Trophoblast cell (in vitro differentiated cells and primary cell): ENCODE results near the gene MGST3.

Experiments used
- DNase-seq, 2 donors: peaks; one replicate each; pipeline ENCODE4 v3.0.0-alpha.2; 2016
- H2AFZ ChIP-seq: 2 replicates; pipeline ENCODE4 v1.6.1; 2013; ENCODE audit warnings: low read length, moderate library complexity, mild to moderate bottlenecking; ENCODE audit not compliant: insufficient read depth, poor library complexity
- H2AK5ac ChIP-seq: 2 replicates; pipeline ENCODE4 v1.6.1; 2013; ENCODE audit warnings: mild to moderate bottlenecking, low read length
- H2BK120ac ChIP-seq: 2 replicates; pipeline ENCODE4 v1.6.1; 2013; ENCODE audit warnings: low read length, mild to moderate bottlenecking, moderate library complexity; ENCODE audit not compliant: insufficient read depth, poor library complexity
- H2BK12ac ChIP-seq: 2 replicates; pipeline ENCODE4 v1.6.1; 2013; ENCODE audit warnings: mild to moderate bottlenecking, low read length, moderate library complexity
- H2BK5ac ChIP-seq: 2 replicates; pipeline ENCODE4 v1.6.1; 2013; ENCODE audit warnings: low read length, low read depth, moderate library complexity, mild to moderate bottlenecking; ENCODE audit not compliant: poor library complexity
- H3K14ac ChIP-seq: 2 replicates; pipeline ENCODE4 v1.6.1; 2013; ENCODE audit warnings: mild to moderate bottlenecking, low read length
- H3K18ac ChIP-seq: 2 replicates; pipeline ENCODE4 v1.6.1; 2013; ENCODE audit warnings: mild to moderate bottlenecking, low read length
- H3K23ac ChIP-seq: 2 replicates; pipeline ENCODE4 v1.6.1; 2013; ENCODE audit warnings: low read length
- H3K27ac ChIP-seq: 2 replicates; pipeline ENCODE4 v1.5.1; 2013; ENCODE audit warnings: low read depth, mild to moderate bottlenecking, inconsistent platforms, low read length, moderate library complexity
- H3K27me3 ChIP-seq: 2 replicates; pipeline ENCODE4 v1.6.1; 2013; ENCODE audit warnings: inconsistent platforms, mild to moderate bottlenecking, low read length, moderate library complexity; ENCODE audit not compliant: insufficient read depth
- H3K36me3 ChIP-seq, 2 experiments: 1 replicate in 1 of 2; 2 replicates in 1 of 2; pipeline ENCODE4 v1.6.1; 2013; ENCODE audit warnings: low read length in 2 of 2, mild to moderate bottlenecking in 2 of 2, moderate library complexity in 1 of 2; ENCODE audit not compliant: insufficient read depth in 2 of 2, control insufficient read depth in 1 of 2
- H3K4ac ChIP-seq: 2 replicates; pipeline ENCODE4 v1.6.1; 2013; ENCODE audit warnings: low read depth, mild to moderate bottlenecking, low read length, moderate library complexity
- H3K4me1 ChIP-seq, 2 experiments: 1 replicate in 1 of 2; 2 replicates in 1 of 2; pipeline ENCODE4 v1.6.1; 2013; ENCODE audit warnings: low read length in 2 of 2, mild to moderate bottlenecking in 2 of 2, moderate library complexity in 1 of 2; ENCODE audit not compliant: insufficient read depth in 2 of 2, control insufficient read depth in 1 of 2
- H3K4me2 ChIP-seq: 2 replicates; pipeline ENCODE4 v1.6.1; 2013; ENCODE audit warnings: inconsistent platforms, mild to moderate bottlenecking, low read length, moderate library complexity
- H3K4me3 ChIP-seq: 2 replicates; pipeline ENCODE4 v1.5.1; 2013; ENCODE audit warnings: mild to moderate bottlenecking, low read depth, low read length, inconsistent platforms
- H3K79me1 ChIP-seq: one replicate; pipeline ENCODE4 v1.6.1; 2013; ENCODE audit warnings: low read length
- H3K79me2 ChIP-seq: 2 replicates; pipeline ENCODE4 v1.6.1; 2013; ENCODE audit warnings: low read length, mild to moderate bottlenecking; ENCODE audit not compliant: control insufficient read depth, insufficient read depth, poor library complexity
- H3K9ac ChIP-seq: 2 replicates; pipeline ENCODE4 v1.6.1; 2013; ENCODE audit warnings: mild to moderate bottlenecking, low read length
- H3K9me3 ChIP-seq: 2 replicates; pipeline ENCODE4 v1.6.1; 2013; ENCODE audit warnings: low read depth, mild to moderate bottlenecking, control low read depth, inconsistent platforms, low read length; ENCODE audit not compliant: insufficient read depth
- H4K12ac ChIP-seq: 2 replicates; pipeline ENCODE4 v1.6.1; 2013; ENCODE audit warnings: low read depth, mild to moderate bottlenecking, low read length, moderate library complexity
- H4K8ac ChIP-seq: 2 replicates; pipeline ENCODE4 v1.6.1; 2013; ENCODE audit warnings: low read depth, mild to moderate bottlenecking, low read length, moderate library complexity
- H4K91ac ChIP-seq: one replicate; pipeline ENCODE4 v1.6.1; 2013; ENCODE audit warnings: low read depth, mild to moderate bottlenecking, low read length, moderate library complexity
- WGBS: extraction: QIAGEN DNeasy Blood & Tissue Kit; methylation state at CpG from one replicate; pipeline ENCODE4 v1.1.7; 2013; ENCODE audit warnings: missing lambda C conversion rate; ENCODE audit not compliant: insufficient read length, insufficient coverage; ENCODE audit errors: extremely low coverage; 5-methylcytosine and 5-hydroxymethylcytosine counted together

The MGST3 gene

GRCh38 chr1:165695031-165695430 lies 64.0 kb downstream of the MGST3 start:
- Histone ChIP-seq H3K27me3 (no peaks in the 10 kb centered on the region), H2BK120ac (no peak overlapping the region), H3K4ac (no peak overlapping the region), H2BK12ac (no peak overlapping the region), H3K79me1 (peaks cover 4% of the 10 kb centered on the region), H3K27ac (no peak overlapping the region), H3K14ac (no peak overlapping the region), H2BK5ac (no peak overlapping the region), H3K4me2 (no peak overlapping the region), H3K9ac (no peak overlapping the region), H3K36me3 (peaks cover 5% of the 10 kb centered on the region in 2 experiments), H3K4me1 (no peaks in the 10 kb centered on the region), H3K9me3 (peaks cover 5% of the 10 kb centered on the region), H3K4me3 (no peak overlapping the region), H3K79me2 (peaks cover 2% of the 10 kb centered on the region), H4K91ac (no peak overlapping the region), H2AFZ (no peak overlapping the region), H4K8ac (no peak overlapping the region), H4K12ac (no peak overlapping the region), H3K23ac (no peak overlapping the region), H3K18ac (no peak overlapping the region), H2AK5ac (no peak overlapping the region)
- no peak for DNase-seq
- no CpG with 5 or more reads among the region's 7 CpGs for WGBS

DNA sequence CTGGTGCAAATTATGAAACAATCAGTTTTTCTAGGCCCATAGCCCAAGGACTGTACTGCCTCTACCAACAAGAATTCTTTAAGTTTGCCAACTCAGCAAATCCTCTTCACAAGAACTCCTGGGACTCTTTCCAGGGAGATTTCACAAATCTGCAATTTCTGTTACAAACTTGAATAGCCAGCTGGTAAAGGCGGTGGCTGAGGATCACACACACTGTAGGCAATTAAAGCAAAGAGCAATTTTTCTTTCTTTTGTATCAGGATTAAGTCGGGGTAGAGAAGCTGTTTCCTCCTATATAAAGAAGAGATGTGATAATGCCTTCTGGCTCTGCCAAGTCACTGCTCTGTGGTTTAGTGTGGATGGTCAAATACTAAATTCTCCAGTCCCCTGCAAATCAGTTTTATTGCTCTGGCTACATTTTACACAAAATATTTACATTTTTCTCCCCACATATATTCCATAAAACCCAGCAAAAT lies 65.6 kb downstream of the MGST3 start:
- Histone ChIP-seq H4K8ac (no peak overlapping the region), H3K4ac (peak overlapping the region; percentile 55)
- no CpG with 5 or more reads among the region's 2 CpGs for WGBS

DNA sequence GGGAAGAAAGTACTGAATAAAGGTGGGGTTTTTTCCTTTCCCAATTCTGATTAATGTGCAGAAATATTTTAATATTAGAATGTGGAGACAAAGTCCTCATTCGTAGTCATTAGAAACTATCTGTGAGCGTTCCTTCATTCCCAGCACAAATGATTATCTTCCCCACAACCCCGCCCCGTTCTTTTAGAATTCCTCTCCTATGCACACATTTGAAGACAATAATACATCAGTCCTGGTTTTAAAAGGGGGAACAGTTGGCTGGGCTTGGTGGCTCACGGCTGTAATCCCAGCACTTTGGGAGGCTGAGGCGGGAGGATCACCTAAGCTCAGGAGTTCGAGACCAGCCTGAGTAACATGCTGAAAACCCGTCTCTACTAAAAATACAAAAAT lies 66.5 kb downstream of the MGST3 start:
- no peak overlapping the region for H4K91ac ChIP-seq
- no peak overlapping the region for H3K23ac ChIP-seq
- H3K79me2 ChIP-seq: peaks cover 2% of the 10 kb centered on the region
- H3K9ac ChIP-seq: no peak overlapping the region
- H3K4me1 ChIP-seq: no peaks in the 10 kb centered on the region
- no peak overlapping the region for H2BK120ac ChIP-seq
- H3K36me3 ChIP-seq: peaks cover 0 to 2% of the 10 kb centered on the region in 2 experiments
- no peak overlapping the region for H3K14ac ChIP-seq
- H2BK5ac ChIP-seq: no peak overlapping the region
- no CpG with 5 or more reads among the region's 8 CpGs for WGBS
- no peak overlapping the region for H2AK5ac ChIP-seq
- H3K4me3 ChIP-seq: peak overlapping the region; percentile 94
- no peak overlapping the region for H2BK12ac ChIP-seq
- no peak overlapping the region for H3K4ac ChIP-seq
- H2AFZ ChIP-seq: no peak overlapping the region
- no peak overlapping the region for H4K8ac ChIP-seq
- peak overlapping the region; percentile 78 for H3K4me2 ChIP-seq
- no peaks in the 10 kb centered on the region for H3K9me3 ChIP-seq
- peaks cover 4% of the 10 kb centered on the region for H3K79me1 ChIP-seq
- no peak overlapping the region for H4K12ac ChIP-seq
- DNase-seq: peak; percentile 17 to 47
- no peak overlapping the region for H3K18ac ChIP-seq
- H3K27ac ChIP-seq: no peak overlapping the region
- no peaks in the 10 kb centered on the region for H3K27me3 ChIP-seq

More for the DNA sequence above, 65.6 kb downstream of the MGST3 start:
- Histone ChIP-seq H2AK5ac (no peak overlapping the region), H3K4me3 (no peak overlapping the region), H3K79me1 (peaks cover 4% of the 10 kb centered on the region), H3K27me3 (no peaks in the 10 kb centered on the region), H3K4me2 (peak overlapping the region; percentile 24), H3K9ac (no peak overlapping the region), H3K79me2 (peaks cover 2% of the 10 kb centered on the region), H3K23ac (no peak overlapping the region), H3K14ac (no peak overlapping the region), H2AFZ (no peak overlapping the region), H3K9me3 (no peaks in the 10 kb centered on the region), H3K27ac (no peak overlapping the region), H3K36me3 (peaks cover 0 to 2% of the 10 kb centered on the region in 2 experiments), H2BK5ac (no peak overlapping the region), H3K4me1 (no peaks in the 10 kb centered on the region), H2BK12ac (no peak overlapping the region), H2BK120ac (no peak overlapping the region), H4K91ac (no peak overlapping the region), H3K18ac (no peak overlapping the region), H4K12ac (no peak overlapping the region)
- DNase-seq: peak in 1 of 2 donors; percentile 35

GRCh38 chr1:165697881-165698760 lies 67.1 kb downstream of the MGST3 start, which contains the start of gene ALDH9A1:
ALDH9A1 (minus strand) TSS chr1:165698562; CDS start chr1:165698558, 4 bp downstream.
- no peaks in the 10 kb centered on the region for H3K27me3 ChIP-seq
- peak within 1 kb of the TSS; percentile 69 for H4K8ac ChIP-seq
- peak within 1 kb of the TSS; percentile 53 for H4K91ac ChIP-seq

More at GRCh38 chr1:165697881-165698760, 67.1 kb downstream of the MGST3 start, which contains the start of gene ALDH9A1:
- Histone ChIP-seq H3K4me2 (peak within 1 kb of the TSS; percentile 97), H3K4me1 (no peaks in the 10 kb centered on the region), H3K4me3 (peak within 1 kb of the TSS; percentile 94), H3K9ac (peak within 1 kb of the TSS; percentile 97), H3K79me2 (peaks cover 2% of the 10 kb centered on the region), H2BK5ac (peak within 1 kb of the TSS; percentile 63), H3K36me3 (peaks cover 0 to 2% of the 10 kb centered on the region in 2 experiments), H2BK12ac (no peak within 1 kb of the TSS), H3K9me3 (no peaks in the 10 kb centered on the region), H4K12ac (peak within 1 kb of the TSS; percentile 63), H3K14ac (peak within 1 kb of the TSS; percentile 66), H3K23ac (no peak within 1 kb of the TSS), H2BK120ac (peak within 1 kb of the TSS; percentile 67), H3K4ac (peak within 1 kb of the TSS; percentile 24), H3K27ac (peak within 1 kb of the TSS; percentile 97), H3K18ac (peak within 1 kb of the TSS; percentile 48), H2AFZ (peak within 1 kb of the TSS; percentile 70), H3K79me1 (peaks cover 4% of the 10 kb centered on the region), H2AK5ac (peak within 1 kb of the TSS; percentile 16)
- DNase-seq: peak; percentile 58 to 74
- WGBS: no CpG with 5 or more reads among the region's 65 CpGs
